Neural cell (in vitro differentiated cells): Measurements from ENCODE around the gene TNKS1BP1. TPM values are rescaled to one million over a fixed set of nuclear protein-coding genes. Genes with fewer than 3 reads are reported as not detected.

Experiments used
- H2AFZ ChIP-seq: fragments of 200-600, 300-800 bp; sonication (generic), shearing (Covaris generic); 2 replicates; pipeline ENCODE4 v1.6.0; 2014; ENCODE audit warnings: low read depth, mild to moderate bottlenecking, antibody characterized with exemption, low read length, moderate library complexity
- H3F3A ChIP-seq: fragments of 200-600 bp; shearing (Covaris generic); 2 replicates; pipeline ENCODE4 v1.6.1; 2016; ENCODE audit warnings: mild to moderate bottlenecking, moderate library complexity, mixed read lengths, antibody characterized with exemption, low read length; ENCODE audit not compliant: insufficient read depth, poor library complexity, severe bottlenecking
- H3K27ac ChIP-seq: fragments of 200-600, 300-800 bp; sonication (generic), shearing (Covaris generic); 2 replicates; pipeline ENCODE4 v1.5.1; 2014; ENCODE audit warnings: mild to moderate bottlenecking, low read length, moderate library complexity
- H3K27me3 ChIP-seq: fragments of 300-800, 200-600 bp; sonication (generic), shearing (Covaris generic); 2 replicates; pipeline ENCODE4 v1.6.0; 2014; ENCODE audit warnings: mild to moderate bottlenecking, low read depth, low read length, moderate library complexity; ENCODE audit not compliant: insufficient read depth
- H3K36me3 ChIP-seq: fragments of 300-800, 200-600 bp; sonication (generic), shearing (Covaris generic); 2 replicates; pipeline ENCODE4 v1.5.1; 2014; ENCODE audit warnings: mild to moderate bottlenecking, antibody characterized with exemption, low read length, moderate library complexity; ENCODE audit not compliant: insufficient read depth
- H3K4me2 ChIP-seq: fragments of 300-800, 200-600 bp; sonication (generic), shearing (Covaris generic); 2 replicates; pipeline ENCODE4 v1.6.0; 2014; ENCODE audit warnings: mild to moderate bottlenecking, low read length
- H3K4me3 ChIP-seq: fragments of 300-800, 200-600 bp; sonication (generic), shearing (Covaris generic); 2 replicates; pipeline ENCODE4 v1.5.1; 2014; ENCODE audit warnings: mild to moderate bottlenecking, low read length, moderate library complexity
- H3K79me2 ChIP-seq: fragments of 200-600 bp; shearing (Covaris generic); replicated peaks from 2 replicates; pipeline ENCODE4 v1.6.0; 2014; ENCODE audit warnings: mild to moderate bottlenecking, low read length, moderate library complexity; ENCODE audit not compliant: insufficient read depth
- H3K9ac ChIP-seq: fragments of 300-800, 200-600 bp; sonication (generic), shearing (Covaris generic); 2 replicates; pipeline ENCODE4 v1.6.1; 2016; ENCODE audit warnings: mild to moderate bottlenecking, low read length, mixed read lengths
- H3K9me2 ChIP-seq: fragments of 200-600 bp; shearing (Covaris generic); 2 replicates; pipeline ENCODE4 v1.6.1; 2016; ENCODE audit warnings: mild to moderate bottlenecking, low read length, mixed read lengths; ENCODE audit not compliant: insufficient read depth
- H3K9me3 ChIP-seq: fragments of 200-600, 300-800 bp; sonication (generic), shearing (Covaris generic); 2 replicates; pipeline ENCODE4 v1.6.1; 2016; ENCODE audit warnings: mild to moderate bottlenecking, mixed run types, low read length, moderate library complexity, mixed read lengths
- H4K20me1 ChIP-seq: fragments of 200-600 bp; shearing (Covaris generic); 2 replicates; pipeline ENCODE4 v1.6.1; 2016; ENCODE audit warnings: mild to moderate bottlenecking, mixed run types; ENCODE audit not compliant: insufficient read depth
- CTCF ChIP-seq: fragments of 450-650 bp; IDR thresholded peaks from 2 replicates; pipeline ENCODE4 v1.5.1; 2014; ENCODE audit warnings: antibody characterized with exemption, mild to moderate bottlenecking, moderate library complexity; ENCODE audit not compliant: poor library complexity, severe bottlenecking
- EP300 ChIP-seq: fragments of 450-650 bp; conservative IDR thresholded peaks from 2 replicates; pipeline ENCODE4 v1.6.1; 2014; ENCODE audit warnings: antibody characterized with exemption, mild to moderate bottlenecking, moderate library complexity; ENCODE audit not compliant: poor library complexity, severe bottlenecking
- EZH2 ChIP-seq: fragments of 200-600, 300-800 bp; shearing (Covaris generic), sonication (generic); IDR thresholded peaks from 2 replicates; pipeline ENCODE4 v1.6.1; 2014; ENCODE audit warnings: antibody characterized with exemption, low read length, borderline replicate concordance, mild to moderate bottlenecking; ENCODE audit not compliant: insufficient read depth, poor library complexity, severe bottlenecking
- MXI1 ChIP-seq: fragments of 450-650 bp; conservative IDR thresholded peaks from 2 replicates; pipeline ENCODE4 v1.6.1; 2014; ENCODE audit warnings: antibody characterized with exemption, mild to moderate bottlenecking; ENCODE audit not compliant: poor library complexity, severe bottlenecking
- POLR2AphosphoS5 ChIP-seq: IDR thresholded peaks from 2 replicates; pipeline ENCODE4 v1.6.1; 2012
- RAD21 ChIP-seq: fragments of 450-650 bp; conservative IDR thresholded peaks from 2 replicates; pipeline ENCODE4 v1.6.1; 2014; ENCODE audit warnings: antibody characterized with exemption, mild to moderate bottlenecking, moderate library complexity
- REST ChIP-seq: IDR thresholded peaks from 2 replicates; pipeline ENCODE4 v1.6.1; 2012; ENCODE audit warnings: borderline replicate concordance
- SMC3 ChIP-seq: fragments of 450-650 bp; conservative IDR thresholded peaks from 2 replicates; pipeline ENCODE4 v1.6.1; 2014; ENCODE audit warnings: antibody characterized with exemption, mild to moderate bottlenecking, moderate library complexity; ENCODE audit not compliant: poor library complexity
- TAF1 ChIP-seq: IDR thresholded peaks from 2 replicates; pipeline ENCODE4 v1.6.1; 2012; ENCODE audit warnings: low read depth
- polyA plus RNA-seq: library from polyadenylated mRNA; depleted of rRNA; stranded (reverse); fragments of >200 nt; gene quantifications from 2 replicates; pipeline ENCODE4 v1.2.3, GENCODE V29; 2014

Gene TNKS1BP1
- polyA plus RNA-seq, 1 donor from 2014 or later: 8.9 TPM

- no peak overlapping the region for H3K4me2 ChIP-seq
- H3K9me2 ChIP-seq: no peaks in the 10 kb centered on the region
- H4K20me1 ChIP-seq: no peaks in the 10 kb centered on the region
- no peaks in the 10 kb centered on the region for H3K27me3 ChIP-seq
- H3K4me3 ChIP-seq: no peak overlapping the region
- no peaks in the 10 kb centered on the region for H3K9me3 ChIP-seq
- no peak for TF ChIP-seq CTCF
- TF ChIP-seq SMC3: no peak
- TF ChIP-seq POLR2AphosphoS5: no peak
- no peak for TF ChIP-seq RAD21
- TF ChIP-seq MXI1: no peak
- no peak for TF ChIP-seq REST
- no peak for TF ChIP-seq EZH2
- no peak for TF ChIP-seq EP300
- H3F3A ChIP-seq: no peaks in the 10 kb centered on the region
- H3K9ac ChIP-seq: no peak overlapping the region
- H3K79me2 ChIP-seq: no peaks in the 10 kb centered on the region
- H3K27ac ChIP-seq: no peak overlapping the region
- no peak overlapping the region for H2AFZ ChIP-seq
- H3K36me3 ChIP-seq: no peaks in the 10 kb centered on the region
Observed at GRCh38 chr11:57310091-57310490, 14.7 kb downstream of the TNKS1BP1 start.

GRCh38 chr11:57309106-57310059, 15.4 kb downstream of the TNKS1BP1 start:
- Histone ChIP-seq H4K20me1 (no peaks in the 10 kb centered on the region), H3K4me3 (no peak overlapping the region), H2AFZ (no peak overlapping the region), H3K27ac (no peak overlapping the region), H3K79me2 (no peaks in the 10 kb centered on the region), H3K36me3 (no peaks in the 10 kb centered on the region), H3K9me3 (no peaks in the 10 kb centered on the region), H3F3A (no peaks in the 10 kb centered on the region), H3K9me2 (no peaks in the 10 kb centered on the region), H3K4me2 (no peak overlapping the region), H3K27me3 (no peaks in the 10 kb centered on the region), H3K9ac (no peak overlapping the region)
- TF ChIP-seq SMC3 (no peak), POLR2AphosphoS5 (no peak), CTCF (no peak), EZH2 (no peak), EP300 (no peak), MXI1 (no peak), TAF1 (no peak), RAD21 (no peak), REST (no peak)
